GM13976 (cell line): Measurements from ENCODE around the gene SMC1B.

Experiments
- DNase-seq: peaks from one replicate; pipeline ENCODE4 v3.0.0; 2012; ENCODE audit warnings: low spot score
- CTCF ChIP-seq: IDR thresholded peaks from 2 replicates; pipeline ENCODE4 v1.5.1; 2012; ENCODE audit warnings: borderline replicate concordance, mild to moderate bottlenecking; ENCODE audit not compliant: insufficient read depth; ENCODE audit errors: extremely low read depth, missing control alignments, control extremely low read depth
- in situ Hi-C: fragments of 300-500 bp; cut with MboI; formaldehyde crosslinking; loops from one replicate; pipeline ENCODE4 v1.12.0; 2022; ENCODE audit warnings: low sequenced_read_pairs, mixed read lengths, inconsistent platforms; ENCODE audit not compliant: unreplicated experiment

The SMC1B gene

GRCh38 chr22:45335854-45336522, 77.4 kb downstream of the SMC1B start:
- in situ Hi-C loops, result no loop called here
- no peak for DNase-seq
- no peak for TF ChIP-seq CTCF

- TF ChIP-seq CTCF, result no peak
- DNase-seq, result no peak
- in situ Hi-C loops, result no loop called here
Observed at GRCh38 chr22:45335021-45335818, 78.2 kb downstream of the SMC1B start.

- no peak for TF ChIP-seq CTCF
- DNase-seq, result no peak
- in situ Hi-C loops, result no loop called here
Observed at GRCh38 chr22:45334528-45334927, 78.9 kb downstream of the SMC1B start.

GRCh38 chr22:45334068-45334467, 79.3 kb downstream of the SMC1B start:
- no peak for TF ChIP-seq CTCF
- no peak for DNase-seq
- in situ Hi-C loops, result no loop called here

- DNase-seq, result no peak
- no peak for TF ChIP-seq CTCF
- in situ Hi-C loops, result no loop called here
Observed at GRCh38 chr22:45332001-45332400, 81.4 kb downstream of the SMC1B start.

- no peak for TF ChIP-seq CTCF
- in situ Hi-C loops, result no loop called here
- DNase-seq, result no peak
Observed at GRCh38 chr22:45331486-45331885, 81.9 kb downstream of the SMC1B start.

GRCh38 chr22:45330548-45330947, 82.9 kb downstream of the SMC1B start:
- in situ Hi-C loops, result no loop called here
- no peak for TF ChIP-seq CTCF

More at GRCh38 chr22:45330548-45330947, 82.9 kb downstream of the SMC1B start:
- DNase-seq, result no peak
